Testis (tissue), 2 donors: ENCODE results near the gene CDH12.
"Not testable (repeated sequence)": the region's sequence is repeated elsewhere in the genome, so short reads cannot be mapped to it uniquely, and the experiment has no call there.

Experiments used
- POLR2A ChIP-seq: fragments of 450-650 bp; IDR thresholded peaks from one replicate; pipeline ENCODE4 v1.6.1; 2017; ENCODE audit warnings: antibody characterized with exemption, mild to moderate bottlenecking, moderate library complexity
- TF ChIP-seq, protein P1 (sequence below), 3 experiments: fragments of 450-650 bp in 2 of 3; fragments of 200-600 bp in 1 of 3; sonication (generic) in 1 of 3; IDR thresholded peaks; one replicate each; pipeline ENCODE4 v1.5.1; 2016 to 2019; ENCODE audit warnings: antibody characterized with exemption in 3 of 3, mild to moderate bottlenecking in 2 of 3, moderate library complexity in 1 of 3

DNA sequence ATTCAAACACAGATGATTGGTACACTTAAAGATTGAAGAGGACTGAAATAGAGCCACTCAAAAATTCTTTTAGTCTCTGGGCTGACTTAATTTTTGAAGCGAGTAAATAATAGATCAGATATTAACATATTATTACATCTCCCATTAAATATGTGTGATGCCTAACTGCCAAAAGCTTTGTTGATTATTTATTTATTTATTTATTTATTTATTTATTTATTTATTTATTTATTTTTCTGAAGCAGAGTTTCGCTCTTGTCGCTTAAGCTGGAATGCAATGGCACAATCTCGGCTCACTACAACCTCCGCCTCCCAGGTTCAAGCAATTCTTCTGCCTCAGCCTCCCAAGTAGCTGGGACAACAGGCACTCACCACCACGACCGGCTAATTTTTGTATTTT is 587.3 kb downstream of the CDH12 start:
- TF ChIP-seq, protein P1, sequence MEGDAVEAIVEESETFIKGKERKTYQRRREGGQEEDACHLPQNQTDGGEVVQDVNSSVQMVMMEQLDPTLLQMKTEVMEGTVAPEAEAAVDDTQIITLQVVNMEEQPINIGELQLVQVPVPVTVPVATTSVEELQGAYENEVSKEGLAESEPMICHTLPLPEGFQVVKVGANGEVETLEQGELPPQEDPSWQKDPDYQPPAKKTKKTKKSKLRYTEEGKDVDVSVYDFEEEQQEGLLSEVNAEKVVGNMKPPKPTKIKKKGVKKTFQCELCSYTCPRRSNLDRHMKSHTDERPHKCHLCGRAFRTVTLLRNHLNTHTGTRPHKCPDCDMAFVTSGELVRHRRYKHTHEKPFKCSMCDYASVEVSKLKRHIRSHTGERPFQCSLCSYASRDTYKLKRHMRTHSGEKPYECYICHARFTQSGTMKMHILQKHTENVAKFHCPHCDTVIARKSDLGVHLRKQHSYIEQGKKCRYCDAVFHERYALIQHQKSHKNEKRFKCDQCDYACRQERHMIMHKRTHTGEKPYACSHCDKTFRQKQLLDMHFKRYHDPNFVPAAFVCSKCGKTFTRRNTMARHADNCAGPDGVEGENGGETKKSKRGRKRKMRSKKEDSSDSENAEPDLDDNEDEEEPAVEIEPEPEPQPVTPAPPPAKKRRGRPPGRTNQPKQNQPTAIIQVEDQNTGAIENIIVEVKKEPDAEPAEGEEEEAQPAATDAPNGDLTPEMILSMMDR (IDR thresholded peaks at IDR 0.05): not testable (repeated sequence)
- TF ChIP-seq POLR2A: not testable (repeated sequence)
